IMR-90 (cell line): ENCODE measurements around the gene AMPD3. TPM values are rescaled to one million over a fixed set of nuclear protein-coding genes. Genes with fewer than 3 reads are reported as not detected.

Source experiments
- ATAC-seq: fragments of 200-7000 bp; cut with Tn5 transposase; 2 replicates; pipeline ENCODE4 v1.9.1; 2020; ENCODE audit warnings: low read depth, mild to moderate bottlenecking, moderate library complexity
- BruUV-seq: library from RNA; stranded (reverse); fragments of 400-500 nt; replicated peaks from 2 replicates; lab custom pipeline; 2021; lab: Mats Ljungman, UMichigan
- CTCF ChIA-PET: fragments of 300-600 bp; formaldehyde crosslinking; extraction: SDS; loops from one replicate; lab custom pipeline; 2021; ENCODE audit warnings: antibody characterized with exemption; lab: Yijun Ruan, JAX
- POLR2A ChIA-PET: fragments of 300-600 bp; sonication (Branson Sonifier 250); formaldehyde crosslinking; loops from one replicate; lab custom pipeline; 2022; ENCODE audit warnings: antibody characterized with exemption; ENCODE audit not compliant: unreplicated experiment; lab: Charles Lee
- DNase-seq: peaks from one replicate; pipeline ENCODE4 v3.0.0; 2013
- H2AFZ ChIP-seq: replicated peaks from 2 replicates; pipeline ENCODE3; 2013; ENCODE audit warnings: low read length, mild to moderate bottlenecking; ENCODE audit not compliant: poor library complexity
- H2AK5ac ChIP-seq: 2 replicates; pipeline ENCODE4 v1.6.1; 2013; ENCODE audit warnings: low read depth, low read length, inconsistent platforms
- H2AK9ac ChIP-seq: replicated peaks from 2 replicates; pipeline ENCODE3; 2013; ENCODE audit warnings: mild to moderate bottlenecking, low read depth, low read length, moderate library complexity; ENCODE audit not compliant: poor library complexity
- H2BK120ac ChIP-seq: 2 replicates; pipeline ENCODE4 v1.6.1; 2013; ENCODE audit warnings: low read depth, low read length, inconsistent platforms
- H2BK15ac ChIP-seq: 3 replicates; pipeline ENCODE4 v1.6.1; 2013; ENCODE audit warnings: low read depth, low read length, inconsistent platforms
- H2BK20ac ChIP-seq: 2 replicates; pipeline ENCODE4 v1.6.1; 2013; ENCODE audit warnings: low read depth, mild to moderate bottlenecking, inconsistent platforms, low read length, moderate library complexity
- H2BK5ac ChIP-seq: 2 replicates; pipeline ENCODE4 v1.6.1; 2013; ENCODE audit warnings: mild to moderate bottlenecking, low read depth, low read length, inconsistent platforms; ENCODE audit not compliant: poor library complexity, severe bottlenecking
- H3K14ac ChIP-seq: replicated peaks from 2 replicates; pipeline ENCODE4 v1.6.1; 2013; ENCODE audit warnings: low read depth, low read length, inconsistent platforms
- H3K18ac ChIP-seq: 2 replicates; pipeline ENCODE4 v1.6.1; 2013; ENCODE audit warnings: low read depth, low read length, control low read depth
- H3K23ac ChIP-seq: 2 replicates; pipeline ENCODE4 v1.6.1; 2013; ENCODE audit warnings: low read depth, low read length, inconsistent platforms
- H3K27ac ChIP-seq: 2 replicates; pipeline ENCODE4 v1.5.1; 2013; ENCODE audit warnings: mild to moderate bottlenecking, control low read depth, low read length; ENCODE audit not compliant: insufficient read depth
- H3K27me3 ChIP-seq: 2 replicates; pipeline ENCODE4 v1.6.1; 2013; ENCODE audit warnings: low read length; ENCODE audit not compliant: control insufficient read depth, insufficient read depth
- H3K36me3 ChIP-seq: 2 replicates; pipeline ENCODE4 v1.6.1; 2013; ENCODE audit warnings: low read length, mixed read lengths; ENCODE audit not compliant: control insufficient read depth, insufficient read depth
- H3K4ac ChIP-seq: 2 replicates; pipeline ENCODE4 v1.6.1; 2013; ENCODE audit warnings: low read depth, low read length, inconsistent platforms
- H3K4me1 ChIP-seq: 2 replicates; pipeline ENCODE4 v1.6.1; 2013; ENCODE audit warnings: low read length, mixed read lengths; ENCODE audit not compliant: control insufficient read depth, insufficient read depth
- H3K4me2 ChIP-seq: 2 replicates; pipeline ENCODE4 v1.6.1; 2013; ENCODE audit warnings: low read depth, mild to moderate bottlenecking, control low read depth, low read length, moderate library complexity
- H3K4me3 ChIP-seq: 2 replicates; pipeline ENCODE4 v1.5.1; 2013; ENCODE audit warnings: low read depth, mild to moderate bottlenecking, control low read depth, low read length, moderate library complexity; ENCODE audit not compliant: insufficient read depth
- H3K56ac ChIP-seq: 2 replicates; pipeline ENCODE4 v1.6.1; 2013; ENCODE audit warnings: low read length, inconsistent platforms; ENCODE audit not compliant: insufficient read depth; ENCODE audit errors: extremely low read depth
- H3K79me1 ChIP-seq, 2 experiments: 2 replicates each; pipeline ENCODE4 v1.6.1; 2013; ENCODE audit warnings: low read length in 2 of 2, inconsistent platforms in 1 of 2, low read depth in 1 of 2
- H3K9ac ChIP-seq: 2 replicates; pipeline ENCODE4 v1.6.1; 2013; ENCODE audit warnings: low read depth, low read length, control low read depth
- H3K9me1 ChIP-seq: 2 replicates; pipeline ENCODE4 v1.6.1; 2013; ENCODE audit warnings: low read length, inconsistent platforms; ENCODE audit not compliant: insufficient read depth
- H3K9me3 ChIP-seq: 2 replicates; pipeline ENCODE4 v1.6.1; 2013; ENCODE audit warnings: low read length; ENCODE audit not compliant: control insufficient read depth, insufficient read depth
- H4K20me1 ChIP-seq: 2 replicates; pipeline ENCODE4 v1.6.1; 2013; ENCODE audit warnings: low read length, inconsistent platforms; ENCODE audit not compliant: insufficient read depth
- H4K5ac ChIP-seq: 2 replicates; pipeline ENCODE4 v1.6.1; 2013; ENCODE audit warnings: mild to moderate bottlenecking, low read depth, low read length, control low read depth
- H4K8ac ChIP-seq, 2 experiments: 2 replicates each; pipeline ENCODE4 v1.6.1; 2013; ENCODE audit warnings: low read depth in 2 of 2, low read length in 2 of 2, control low read depth in 1 of 2, inconsistent platforms in 1 of 2
- H4K91ac ChIP-seq: 2 replicates; pipeline ENCODE4 v1.6.1; 2013; ENCODE audit warnings: low read depth, low read length, inconsistent platforms; ENCODE audit not compliant: insufficient read depth
- CEBPB ChIP-seq: IDR thresholded peaks from 2 replicates; pipeline ENCODE4 v1.6.1; 2012; ENCODE audit warnings: low read depth, low read length, improper control_type of control experiment
- CHD1 ChIP-seq: IDR thresholded peaks from 2 replicates; pipeline ENCODE4 v1.6.1; 2012; ENCODE audit warnings: low read depth, low read length, improper control_type of control experiment
- CTCF ChIP-seq: conservative IDR thresholded peaks from 2 replicates; pipeline ENCODE4 v1.5.1; 2012; ENCODE audit warnings: mild to moderate bottlenecking, low read depth, low read length, improper control_type of control experiment
- ELK1 ChIP-seq: fragments of 150-350 bp; IDR thresholded peaks from 2 replicates; pipeline ENCODE4 v1.6.1; 2016; ENCODE audit warnings: low read depth, mild to moderate bottlenecking, low read length, moderate library complexity, borderline replicate concordance
- MAFK ChIP-seq: IDR thresholded peaks from 2 replicates; pipeline ENCODE4 v1.6.1; 2012; ENCODE audit warnings: low read depth, low read length, improper control_type of control experiment
- MAZ ChIP-seq: IDR thresholded peaks from 2 replicates; pipeline ENCODE4 v1.6.1; 2012; ENCODE audit warnings: low read depth, mild to moderate bottlenecking, low read length, improper control_type of control experiment, moderate library complexity, borderline replicate concordance
- MXI1 ChIP-seq: IDR thresholded peaks from 2 replicates; pipeline ENCODE4 v1.6.1; 2012; ENCODE audit warnings: low read depth, mild to moderate bottlenecking, low read length, moderate library complexity, borderline replicate concordance
- NFE2L2 ChIP-seq: fragments of 150-350 bp; IDR thresholded peaks from 2 replicates; pipeline ENCODE4 v1.6.1; 2016; ENCODE audit warnings: low read depth, mild to moderate bottlenecking, low read length
- POLR2A ChIP-seq: IDR thresholded peaks from 2 replicates; pipeline ENCODE4 v1.6.1; 2012; ENCODE audit warnings: mild to moderate bottlenecking, low read depth, low read length
- RAD21 ChIP-seq: IDR thresholded peaks from 2 replicates; pipeline ENCODE4 v1.6.1; 2012; ENCODE audit warnings: low read length, improper control_type of control experiment
- RCOR1 ChIP-seq: IDR thresholded peaks from 2 replicates; pipeline ENCODE4 v1.6.1; 2012; ENCODE audit warnings: mild to moderate bottlenecking, low read length, improper control_type of control experiment; ENCODE audit not compliant: insufficient replicate concordance
- USF2 ChIP-seq: fragments of 150-350 bp; IDR thresholded peaks from 2 replicates; pipeline ENCODE4 v1.6.1; 2017; ENCODE audit warnings: mild to moderate bottlenecking, antibody characterized with exemption, low read length, low read depth
- WGBS, 2 experiments: methylation state at CpG; one replicate each; pipeline versions ENCODE4 v1.1.5 to v1.1.7; 2013; ENCODE audit warnings: missing lambda C conversion rate in 2 of 2; ENCODE audit not compliant: insufficient read length in 1 of 2; ENCODE audit errors: extremely low coverage in 2 of 2; 5-methylcytosine and 5-hydroxymethylcytosine counted together
- dilution Hi-C: fragments of 300-500 bp; cut with HindIII; formaldehyde crosslinking; loops from one replicate; pipeline ENCODE4 v1.14.3; 2018; ENCODE audit warnings: low sequenced_read_pairs; ENCODE audit not compliant: unreplicated experiment
- in situ Hi-C: fragments of 300-500 bp; cut with MboI; formaldehyde crosslinking; loops from 3 replicates; pipeline ENCODE4 v1.14.3; 2019; ENCODE audit warnings: low sequenced_read_pairs, inconsistent platforms, mixed read lengths
- intact Hi-C: fragments of 100-400 bp; cut with micrococcal nuclease; formaldehyde crosslinking; loops from 2 replicates; pipeline ENCODE4 v1.10.0; 2022
- polyA plus RNA-seq, 3 experiments: library from polyadenylated mRNA; depleted of rRNA; stranded (reverse); fragments of >200 nt; gene quantifications; 2 replicates each; pipeline ENCODE4 v1.2.3, GENCODE V29; 2012; ENCODE audit warnings: low replicate concordance in 1 of 3
- total RNA-seq: library from RNA; depleted of rRNA; stranded (reverse); fragments of >200 nt; gene quantifications from 2 replicates; pipeline ENCODE4 v1.2.3, GENCODE V29; 2012

Gene AMPD3
- total and polyA plus RNA-seq, 2 of the 4 experiments (the other 2 are of a cell fraction) = 8.6 to 12.1 TPM

GRCh38 chr11:10480760-10481159 is 25.7 kb downstream of the AMPD3 start:
- Histone ChIP-seq H2AFZ (no peak overlapping the region), H4K8ac (no peak overlapping the region; a peak in 1 of 4 replicates), H3K27me3 (no peaks in the 10 kb centered on the region), H3K4ac (no peak overlapping the region), H3K23ac (no peak overlapping the region), H3K9me3 (no peaks in the 10 kb centered on the region), H2BK120ac (0 out of 2 replicates have a peak overlapping the region, but pooled peaks have one; percentile 36), H3K4me3 (no peak overlapping the region), H3K79me1 (peaks cover 11 to 65% of the 10 kb centered on the region in 2 experiments), H4K91ac (no peak overlapping the region), H3K4me1 (peaks cover 8% of the 10 kb centered on the region), H4K5ac (no peak overlapping the region), H2BK15ac (no peak overlapping the region), H3K9ac (no peak overlapping the region), H2AK5ac (no peak overlapping the region; the same call in 1 of the 2 replicates), H2BK20ac (peak overlapping the region; percentile 27; the same call in 1 of the 2 replicates), H4K20me1 (peaks cover 9% of the 10 kb centered on the region; the same call in 1 of the 2 replicates), H3K36me3 (peaks cover 35% of the 10 kb centered on the region), H2AK9ac (no peak overlapping the region), H3K4me2 (no peak overlapping the region), H3K14ac (no peak overlapping the region), H3K56ac (no peak overlapping the region), H3K27ac (no peak overlapping the region), H3K9me1 (peaks cover 21% of the 10 kb centered on the region), H2BK5ac (no peak overlapping the region), H3K18ac (no peak overlapping the region)
- ChIA-PET POLR2A (no interaction called here), CTCF (interaction anchor here (1.2 kb wide), 1 partner anchor 9 kb away, joined by 5 read pairs; no protein-coding TSS in a partner anchor)
- TF ChIP-seq CTCF = no peak
- no peak for TF ChIP-seq RAD21
- TF ChIP-seq CHD1 = no peak
- no peak for TF ChIP-seq USF2
- TF ChIP-seq NFE2L2 = no peak
- TF ChIP-seq ELK1 = no peak
- TF ChIP-seq MAZ = no peak
- no peak for TF ChIP-seq POLR2A
- no peak for TF ChIP-seq MXI1
- no peak for TF ChIP-seq CEBPB
- no peak for TF ChIP-seq RCOR1
- TF ChIP-seq MAFK = no peak
- ATAC-seq (no peak), DNase-seq (no peak)
- intact Hi-C loops = no loop called here
- WGBS, 2 experiments = no CpG with 5 or more reads among the region's 2 CpGs
- no TSS peak for BruUV-seq
- dilution Hi-C loops = no loop called here
- in situ Hi-C loops = no loop called here
